Parietal lobe (tissue), 1 donor: ENCODE measurements around the gene PCBP3. TPM values are rescaled to one million over a fixed set of nuclear protein-coding genes. Genes with fewer than 3 reads are reported as not detected.

ENCODE experiments used
- total RNA-seq: library from RNA; depleted of rRNA; stranded (reverse); fragments of >200 nt; gene quantifications from one replicate; pipeline ENCODE4 v1.2.3, GENCODE V29; 2014

PCBP3 gene
- total RNA-seq, result 8.1 TPM

GRCh38 chr21:45643021-45643980, at the start of gene PCBP3:
Gene PCBP3, plus strand, starts transcription at chr21:45643725. Its CDS starts 206,361 bp downstream, at chr21:45850086.

GRCh38 chr21:45981151-45982091, 337.9 kb downstream of the PCBP3 start, which contains the start of gene COL6A1:
Gene COL6A1, plus strand, starts transcription at chr21:45981770. Its CDS starts 81 bp downstream, at chr21:45981851.

Other genes starting within 250 kb of the PCBP3 start
- 6.3 TPM for gene COL18A1, start 238.6 kb upstream of the PCBP3 start, total RNA-seq
- 27.2 TPM for gene SLC19A1, start 101.3 kb upstream of the PCBP3 start, total RNA-seq